Kidney epithelial cell (primary cell): ENCODE results near the gene STAT2. TPM values are rescaled to one million over a fixed set of nuclear protein-coding genes. Genes with fewer than 3 reads are reported as not detected.
A peak's percentile ranks its signal among the peaks of the same experiment; 100 is the strongest.

Experiments used
- DNase-seq: peaks from one replicate; pipeline ENCODE4 v3.0.0-alpha.2; 2010; ENCODE audit warnings: low read depth
- H3K27me3 ChIP-seq: 2 replicates; pipeline ENCODE4 v1.6.0; 2011; ENCODE audit warnings: low read length; ENCODE audit not compliant: control insufficient read depth, insufficient read depth
- H3K36me3 ChIP-seq: 2 replicates; pipeline ENCODE4 v1.5.1; 2011; ENCODE audit warnings: low read length; ENCODE audit not compliant: control insufficient read depth, insufficient read depth
- H3K4me3 ChIP-seq: 2 replicates; pipeline ENCODE4 v1.5.1; 2011; ENCODE audit warnings: low read depth, mild to moderate bottlenecking, control low read depth, low read length
- CTCF ChIP-seq: IDR thresholded peaks from 2 replicates; pipeline ENCODE4 v1.5.1; 2011; ENCODE audit warnings: mild to moderate bottlenecking, moderate library complexity, low read length, control low read depth, inconsistent platforms; ENCODE audit not compliant: insufficient read depth, poor library complexity, severe bottlenecking
- total RNA-seq: library from RNA; depleted of rRNA; stranded (reverse); fragments of >200 nt; gene quantifications from 2 replicates; pipeline ENCODE4 v1.2.3, GENCODE V29; 2015

The STAT2 gene
- total RNA-seq, 1 donor from 2014 or later, result 125 TPM

DNA sequence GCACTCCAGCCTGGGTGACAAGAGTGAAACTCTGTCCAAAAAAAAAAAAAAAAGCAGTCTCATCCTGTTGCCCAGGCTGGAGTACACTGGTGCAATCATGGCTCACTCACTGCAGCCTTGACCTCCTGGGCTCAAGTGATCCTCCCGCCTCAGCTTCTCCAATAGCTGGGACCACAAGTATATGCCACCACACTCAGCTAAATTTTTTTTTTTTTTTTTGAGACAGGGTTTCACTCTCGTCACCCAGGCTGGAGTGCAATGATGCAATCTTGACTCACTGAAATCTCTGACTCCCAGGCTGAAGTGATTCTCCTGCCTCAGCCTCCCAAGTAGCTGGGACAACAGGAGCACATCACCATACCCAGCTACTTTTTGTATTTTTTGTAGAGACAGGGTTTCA is 38.9 kb downstream of the STAT2 start:
- DNase-seq, result no peak
- TF ChIP-seq CTCF, result no peak

GRCh38 chr12:56317675-56318074 is 42.2 kb downstream of the STAT2 start:
- Histone ChIP-seq H3K27me3 (no peaks in the 10 kb centered on the region), H3K4me3 (no peak overlapping the region), H3K36me3 (no peaks in the 10 kb centered on the region)
- no peak for TF ChIP-seq CTCF
- no peak for DNase-seq

More for the DNA sequence above, 38.9 kb downstream of the STAT2 start:
- no peak overlapping the region for H3K4me3 ChIP-seq
- H3K27me3 ChIP-seq, result no peaks in the 10 kb centered on the region
- peaks cover 3% of the 10 kb centered on the region for H3K36me3 ChIP-seq

- TF ChIP-seq CTCF, result no peak
- H3K4me3 ChIP-seq, result peak within 1 kb of the TSS; percentile 80
- H3K27me3 ChIP-seq, result no peaks in the 10 kb centered on the region
- no peaks in the 10 kb centered on the region for H3K36me3 ChIP-seq
- DNase-seq, result peak; percentile 99
These were observed 44.1 kb downstream of the STAT2 start, which contains the start of gene CNPY2 for GRCh38 chr12:56315622-56316473. TSS of gene CNPY2 (minus strand) at chr12:56315988. CDS start at chr12:56315217, 771 bp downstream.

GRCh38 chr12:56315249-56315621 is 44.7 kb downstream of the STAT2 start:
- no peaks in the 10 kb centered on the region for H3K27me3 ChIP-seq
- no peaks in the 10 kb centered on the region for H3K36me3 ChIP-seq

DNA sequence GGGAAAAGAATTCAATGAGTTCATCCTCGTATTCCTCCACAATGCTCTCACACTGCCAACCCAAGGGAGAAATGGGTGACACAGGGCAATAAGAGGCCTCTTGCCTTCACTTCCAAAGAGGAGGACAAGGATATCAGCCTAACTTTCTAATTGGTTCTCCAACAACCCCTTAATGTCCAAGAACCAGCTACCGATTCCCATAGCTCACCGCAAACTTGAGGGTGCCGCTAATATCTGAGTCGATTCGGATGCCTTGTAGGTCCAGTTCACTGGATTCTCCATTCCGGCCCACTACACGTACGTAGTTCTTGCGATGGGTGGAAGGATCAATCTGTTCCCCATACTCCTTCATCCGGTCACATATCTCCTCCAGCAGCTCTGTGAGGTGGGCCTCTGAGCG is 48.9 kb downstream of the STAT2 start:
- Histone ChIP-seq H3K27me3 (no peaks in the 10 kb centered on the region), H3K4me3 (no peak overlapping the region), H3K36me3 (no peaks in the 10 kb centered on the region)
- DNase-seq, result no peak
- no peak for TF ChIP-seq CTCF

More at GRCh38 chr12:56315249-56315621, 44.7 kb downstream of the STAT2 start:
- no peak for TF ChIP-seq CTCF
- no peak for DNase-seq
- H3K4me3 ChIP-seq, result peak overlapping the region; percentile 80
